ENCODE results near the gene CNPY1. TPM values are rescaled to one million over a fixed set of nuclear protein-coding genes. Genes with fewer than 3 reads are reported as not detected.

The CNPY1 gene
- total RNA-seq, 1 donor from 2014 or later: not detected

DNA sequence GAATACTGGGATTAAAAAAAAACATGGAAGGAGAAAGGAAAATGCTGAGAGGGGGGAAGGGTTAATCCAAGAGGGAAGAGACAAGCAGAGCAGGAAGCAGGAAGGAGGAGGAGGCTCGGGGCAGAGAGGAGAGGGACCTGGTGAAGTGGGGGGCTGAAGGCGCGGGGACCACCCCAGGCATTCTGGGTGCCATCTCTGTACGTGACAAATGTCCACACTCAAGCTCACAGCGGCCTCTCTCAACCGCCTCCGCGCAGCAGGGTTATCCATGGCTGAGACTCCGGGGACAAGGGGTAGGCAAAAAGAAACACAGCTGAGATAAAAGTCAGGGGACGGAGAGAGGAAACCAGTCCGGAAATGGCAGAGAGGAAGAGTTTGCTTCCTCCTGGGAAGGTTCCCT is 54.5 kb downstream of the CNPY1 start:
- TF ChIP-seq, protein P1, sequence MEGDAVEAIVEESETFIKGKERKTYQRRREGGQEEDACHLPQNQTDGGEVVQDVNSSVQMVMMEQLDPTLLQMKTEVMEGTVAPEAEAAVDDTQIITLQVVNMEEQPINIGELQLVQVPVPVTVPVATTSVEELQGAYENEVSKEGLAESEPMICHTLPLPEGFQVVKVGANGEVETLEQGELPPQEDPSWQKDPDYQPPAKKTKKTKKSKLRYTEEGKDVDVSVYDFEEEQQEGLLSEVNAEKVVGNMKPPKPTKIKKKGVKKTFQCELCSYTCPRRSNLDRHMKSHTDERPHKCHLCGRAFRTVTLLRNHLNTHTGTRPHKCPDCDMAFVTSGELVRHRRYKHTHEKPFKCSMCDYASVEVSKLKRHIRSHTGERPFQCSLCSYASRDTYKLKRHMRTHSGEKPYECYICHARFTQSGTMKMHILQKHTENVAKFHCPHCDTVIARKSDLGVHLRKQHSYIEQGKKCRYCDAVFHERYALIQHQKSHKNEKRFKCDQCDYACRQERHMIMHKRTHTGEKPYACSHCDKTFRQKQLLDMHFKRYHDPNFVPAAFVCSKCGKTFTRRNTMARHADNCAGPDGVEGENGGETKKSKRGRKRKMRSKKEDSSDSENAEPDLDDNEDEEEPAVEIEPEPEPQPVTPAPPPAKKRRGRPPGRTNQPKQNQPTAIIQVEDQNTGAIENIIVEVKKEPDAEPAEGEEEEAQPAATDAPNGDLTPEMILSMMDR (conservative IDR thresholded peaks at IDR 0.05): no peak
- DNase-seq (ENCODE audit: extremely low spot score, unreplicated experiment): no peak
- no peak overlapping the region for H3K27ac Mint-ChIP-seq

GRCh38 chr7:155490697-155491628 is 55.4 kb downstream of the CNPY1 start:
- TF ChIP-seq, protein P1 (conservative IDR thresholded peaks at IDR 0.05): no peak

More for the DNA sequence above, 54.5 kb downstream of the CNPY1 start:
- Mint-ChIP-seq H3K27me3 (peaks cover 76% of the 10 kb centered on the region), H3K36me3 (no peaks in the 10 kb centered on the region), H3K9me3 (no peaks in the 10 kb centered on the region), H3K4me3 (no peak overlapping the region), H3K4me1 (ENCODE audit: unreplicated experiment) (peaks cover 5% of the 10 kb centered on the region)

GRCh38 chr7:155489862-155490696 is 56.3 kb downstream of the CNPY1 start:
- H3K4me1 Mint-ChIP-seq (ENCODE audit: unreplicated experiment): peaks cover 5% of the 10 kb centered on the region
- H3K4me3 Mint-ChIP-seq: peak overlapping the region; percentile 80
- TF ChIP-seq, protein P1 (conservative IDR thresholded peaks at IDR 0.05): no peak
- no peak for DNase-seq (ENCODE audit: extremely low spot score, unreplicated experiment)
- no peaks in the 10 kb centered on the region for H3K36me3 Mint-ChIP-seq
- no peaks in the 10 kb centered on the region for H3K9me3 Mint-ChIP-seq
- H3K27ac Mint-ChIP-seq: peak overlapping the region; percentile 39
- peaks cover 83% of the 10 kb centered on the region for H3K27me3 Mint-ChIP-seq

More at GRCh38 chr7:155490697-155491628, 55.4 kb downstream of the CNPY1 start:
- peak overlapping the region; percentile 80 for H3K4me3 Mint-ChIP-seq
- peaks cover 5% of the 10 kb centered on the region for H3K4me1 Mint-ChIP-seq (ENCODE audit: unreplicated experiment)
- H3K27ac Mint-ChIP-seq: peak overlapping the region; percentile 39
- DNase-seq (ENCODE audit: extremely low spot score, unreplicated experiment): no peak
- peaks cover 80% of the 10 kb centered on the region for H3K27me3 Mint-ChIP-seq
- H3K9me3 Mint-ChIP-seq: no peaks in the 10 kb centered on the region
- H3K36me3 Mint-ChIP-seq: no peaks in the 10 kb centered on the region

DNA sequence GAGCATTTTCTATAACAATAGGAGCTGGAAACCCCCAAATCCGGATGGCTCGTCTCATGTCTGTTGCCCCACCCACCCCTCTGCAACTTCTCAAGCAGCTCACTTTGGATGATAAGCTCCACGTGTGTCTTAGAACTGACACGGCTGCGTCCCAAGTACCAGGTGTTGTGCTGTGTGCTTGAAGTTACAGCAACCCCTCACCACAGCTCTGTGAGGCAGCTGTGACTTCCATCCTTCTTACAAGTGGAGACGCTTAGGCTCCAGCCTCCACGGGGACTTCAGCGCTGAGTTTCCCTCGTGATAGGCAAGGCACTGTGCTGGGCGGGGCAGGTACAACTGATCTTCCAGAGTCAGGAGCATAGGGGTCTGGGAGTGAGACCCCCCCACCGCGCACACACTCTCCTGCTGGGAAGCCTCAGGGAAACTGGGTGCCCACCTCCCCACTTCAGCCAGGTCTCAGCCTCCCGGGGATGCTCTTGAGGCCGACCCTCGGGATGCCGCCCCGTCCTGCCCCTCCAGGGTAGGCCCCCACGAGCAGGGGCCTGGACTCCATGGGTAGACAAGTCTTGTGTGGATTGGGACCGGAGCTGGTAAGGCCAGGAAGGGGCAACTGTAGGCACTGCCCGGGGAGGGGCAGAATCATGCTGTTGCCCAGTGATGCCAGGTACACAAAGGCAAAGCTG is 57.1 kb downstream of the CNPY1 start:
- peaks cover 5% of the 10 kb centered on the region for H3K4me1 Mint-ChIP-seq (ENCODE audit: unreplicated experiment)
- TF ChIP-seq, protein P1 (conservative IDR thresholded peaks at IDR 0.05): no peak
- H3K9me3 Mint-ChIP-seq: no peaks in the 10 kb centered on the region
- DNase-seq (ENCODE audit: extremely low spot score, unreplicated experiment): no peak
- no peak overlapping the region for H3K4me3 Mint-ChIP-seq
- no peaks in the 10 kb centered on the region for H3K36me3 Mint-ChIP-seq
- no peak overlapping the region for H3K27ac Mint-ChIP-seq
- H3K27me3 Mint-ChIP-seq: peaks cover 84% of the 10 kb centered on the region

- Mint-ChIP-seq H3K9me3 (no peaks in the 10 kb centered on the region), H3K27ac (no peak overlapping the region), H3K4me1 (ENCODE audit: unreplicated experiment) (peaks cover 5% of the 10 kb centered on the region), H3K27me3 (peaks cover 84% of the 10 kb centered on the region), H3K4me3 (no peak overlapping the region), H3K36me3 (no peaks in the 10 kb centered on the region)
- no peak for DNase-seq (ENCODE audit: extremely low spot score, unreplicated experiment)
- TF ChIP-seq, protein P1 (conservative IDR thresholded peaks at IDR 0.05): no peak
These were observed 57.8 kb downstream of the CNPY1 start for GRCh38 chr7:155488483-155489127.
